HG03139 (cell line): ENCODE measurements around the gene FIBCD1.
"Not testable (repeated sequence)": the region's sequence is repeated elsewhere in the genome, so short reads cannot be mapped to it uniquely, and the experiment has no call there.

Experiments
- ATAC-seq: cut with Tn5 transposase; IDR thresholded peaks from one replicate; pipeline ENCODE4 v1.9.1; 2021; ENCODE audit not compliant: unreplicated experiment

The FIBCD1 gene

DNA sequence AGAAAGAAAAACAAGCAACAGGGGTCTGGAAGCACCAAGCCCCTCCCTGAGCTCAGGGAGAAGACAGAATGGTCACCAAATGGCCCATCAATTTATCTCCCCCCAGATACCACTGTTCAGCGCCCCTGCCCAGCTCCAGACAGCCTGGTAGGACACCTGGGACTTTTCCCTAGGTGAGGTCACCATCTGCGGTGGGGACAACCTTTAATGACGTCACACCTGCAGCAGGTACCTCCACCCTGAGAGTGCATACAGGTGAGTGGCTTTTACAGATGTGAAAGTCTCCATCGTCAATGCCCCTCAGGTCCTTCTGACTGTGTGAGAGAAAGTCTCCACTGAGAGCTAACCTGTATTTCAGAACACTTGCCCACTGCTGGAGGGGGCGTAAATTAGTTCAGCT, 35.6 kb upstream of the FIBCD1 start:
- ATAC-seq, result no peak

DNA sequence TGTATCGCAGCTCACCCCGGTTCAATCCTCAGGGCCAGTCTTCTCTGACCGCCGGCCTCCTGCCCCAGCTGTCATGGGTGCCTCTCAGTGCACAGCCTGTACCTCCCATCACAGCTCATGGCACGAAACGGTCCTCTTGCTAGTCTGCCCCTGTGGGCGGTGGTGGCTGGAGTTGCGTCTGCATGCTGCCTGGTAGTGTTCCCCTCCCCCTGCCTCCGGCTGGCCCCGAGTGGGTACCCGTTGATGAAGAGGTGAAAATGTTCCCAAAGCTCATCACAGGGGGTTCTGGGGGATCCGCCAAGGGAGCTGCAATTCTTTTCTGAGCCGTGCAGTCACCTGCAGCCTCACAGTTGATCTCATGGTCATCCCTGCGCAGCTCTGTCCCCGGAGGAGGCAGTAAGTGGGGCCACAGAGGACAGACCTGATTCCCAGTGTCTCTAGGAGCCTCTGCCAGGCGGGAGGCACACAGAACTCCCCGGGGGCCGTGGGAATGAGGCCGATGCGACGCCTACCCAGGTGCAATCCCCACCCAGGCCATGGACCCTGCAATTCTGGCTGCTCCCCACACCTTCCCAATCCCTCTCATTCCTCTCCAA, 34.7 kb upstream of the FIBCD1 start:
- ATAC-seq, result no peak

DNA sequence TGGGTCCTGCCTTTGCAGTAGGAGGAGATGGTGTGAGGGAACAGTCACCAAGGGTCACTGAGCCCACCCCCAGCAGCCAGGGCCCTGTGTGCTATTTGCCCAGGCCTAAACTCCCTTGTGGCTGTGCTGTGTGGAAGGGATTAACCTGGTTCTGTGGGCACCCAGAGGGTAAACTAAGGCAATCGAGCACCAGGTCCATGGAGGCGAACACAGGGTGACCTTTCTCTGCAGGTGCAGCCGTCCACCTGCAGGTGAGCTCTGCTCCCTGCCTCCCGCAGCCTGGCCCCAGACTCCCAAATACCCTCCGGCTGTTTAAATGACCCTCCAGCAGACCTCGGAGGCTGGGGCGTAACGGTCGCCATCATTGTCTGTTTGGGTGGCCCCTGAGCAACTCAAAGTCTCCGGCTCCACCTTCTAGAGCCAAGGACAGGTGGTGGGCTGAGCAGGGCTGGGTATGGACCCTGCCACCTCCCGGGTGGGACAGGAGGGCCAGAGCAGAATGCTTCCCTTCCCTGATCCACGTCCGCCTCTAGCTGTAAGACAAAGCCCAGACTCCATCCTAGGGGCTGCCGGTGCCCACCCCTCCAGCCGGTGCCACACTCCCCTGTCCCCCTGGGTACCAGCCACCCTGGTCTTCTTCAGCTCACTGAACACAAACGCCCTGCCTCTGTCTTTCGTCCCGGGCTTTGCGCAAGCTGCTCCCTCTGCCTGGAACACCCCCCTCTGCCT, 34.1 kb upstream of the FIBCD1 start:
- no peak for ATAC-seq

- no peak for ATAC-seq
Observed at GRCh38 chr9:130972277-130972956, 33.4 kb upstream of the FIBCD1 start.

DNA sequence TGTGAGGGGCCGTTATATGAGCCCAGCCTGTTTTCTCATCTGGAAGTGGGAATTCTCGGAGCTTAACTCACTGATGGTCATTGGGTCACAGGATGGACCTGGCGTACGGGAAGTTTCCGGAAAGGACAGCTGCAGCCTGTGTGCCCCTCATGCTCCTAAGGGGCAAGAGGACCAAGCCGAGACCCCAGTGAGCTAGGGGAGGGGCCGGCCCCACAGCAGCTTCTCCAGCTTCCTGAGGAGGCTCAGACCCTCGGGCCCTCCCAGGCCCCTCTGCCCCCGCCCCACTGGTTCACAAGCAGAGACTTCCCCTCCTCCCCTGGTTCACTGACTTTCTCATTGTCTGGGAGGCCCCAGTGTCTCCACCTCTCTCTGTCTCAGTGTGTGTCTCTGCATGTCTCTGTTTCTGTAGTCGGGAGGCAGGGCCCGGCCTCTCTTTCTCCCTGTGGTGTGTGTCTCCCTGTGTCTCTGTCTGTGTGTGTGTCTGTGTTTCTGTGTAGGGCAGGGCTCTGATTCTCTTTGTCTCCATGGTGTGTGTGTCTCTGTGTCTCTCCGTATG, 32.3 kb upstream of the FIBCD1 start:
- no peak for ATAC-seq

GRCh38 chr9:130970855-130971254, 31.8 kb upstream of the FIBCD1 start:
- no peak for ATAC-seq

GRCh38 chr9:130970052-130970451, 31.0 kb upstream of the FIBCD1 start:
- ATAC-seq, result no peak

- no peak for ATAC-seq
Observed at GRCh38 chr9:130965680-130966079, 26.6 kb upstream of the FIBCD1 start.

DNA sequence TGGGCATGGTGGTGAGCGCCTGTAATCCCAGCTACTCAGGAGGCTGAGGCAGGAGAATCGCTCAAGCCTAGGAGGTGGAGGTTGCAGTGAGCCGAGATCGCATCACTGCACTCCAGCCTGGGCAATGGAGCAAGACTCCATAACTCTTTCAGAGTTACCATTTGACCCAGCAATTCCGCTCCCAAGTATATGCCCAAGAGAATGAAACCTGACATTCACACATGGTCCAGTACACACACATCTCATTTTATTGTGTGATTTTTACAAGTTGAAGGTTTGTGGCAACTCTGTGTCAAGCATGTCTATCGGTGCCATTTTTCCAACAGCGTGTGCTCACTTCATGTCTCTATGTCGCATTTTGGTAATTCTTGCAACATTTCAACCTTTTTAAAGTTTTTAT, 24.9 kb upstream of the FIBCD1 start:
- ATAC-seq, result no peak

GRCh38 chr9:130963337-130963908, 24.4 kb upstream of the FIBCD1 start:
- ATAC-seq, result no peak

DNA sequence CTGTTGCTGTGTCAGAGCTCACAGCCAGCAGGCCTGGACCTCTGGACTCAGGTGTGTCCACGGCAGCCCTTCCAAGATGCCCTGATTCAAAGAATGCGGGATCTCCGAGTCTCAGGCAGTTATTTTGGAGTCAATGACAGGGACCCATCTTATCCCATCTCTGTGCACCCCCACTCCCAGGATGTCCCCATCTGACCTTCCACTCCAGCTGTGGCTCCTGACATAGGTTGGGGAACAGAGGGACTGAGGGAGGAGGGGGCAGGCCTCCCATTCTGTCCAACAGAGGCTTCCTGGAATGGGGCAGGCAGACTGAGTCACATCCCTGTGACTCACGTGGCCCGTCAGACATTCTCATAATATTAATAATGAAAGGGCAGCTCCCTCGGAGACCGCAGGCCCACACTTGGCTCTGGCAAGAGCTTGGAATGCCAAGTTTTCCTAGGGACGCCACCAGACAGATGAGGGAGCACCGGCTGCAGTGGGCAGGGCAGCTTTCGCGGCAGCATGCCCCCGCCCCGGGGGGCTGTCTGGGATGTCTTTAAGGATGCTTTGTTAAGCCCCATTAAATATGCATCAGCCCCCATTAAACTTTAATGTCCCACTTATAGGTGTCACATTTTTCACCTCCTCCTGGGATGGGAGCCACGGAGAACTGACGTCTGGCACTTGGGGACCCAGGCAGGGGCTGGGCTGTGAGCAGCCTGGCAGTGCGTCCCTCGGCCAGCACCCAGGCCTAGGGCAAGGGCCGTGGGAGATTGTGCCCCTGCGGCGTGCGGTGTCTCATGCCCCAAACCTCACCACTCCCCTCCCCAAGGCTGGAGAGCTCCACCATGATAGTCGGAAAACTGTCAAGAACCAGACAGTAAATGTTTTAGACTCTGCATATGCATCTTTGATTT, 23.6 kb upstream of the FIBCD1 start:
- no peak for ATAC-seq

DNA sequence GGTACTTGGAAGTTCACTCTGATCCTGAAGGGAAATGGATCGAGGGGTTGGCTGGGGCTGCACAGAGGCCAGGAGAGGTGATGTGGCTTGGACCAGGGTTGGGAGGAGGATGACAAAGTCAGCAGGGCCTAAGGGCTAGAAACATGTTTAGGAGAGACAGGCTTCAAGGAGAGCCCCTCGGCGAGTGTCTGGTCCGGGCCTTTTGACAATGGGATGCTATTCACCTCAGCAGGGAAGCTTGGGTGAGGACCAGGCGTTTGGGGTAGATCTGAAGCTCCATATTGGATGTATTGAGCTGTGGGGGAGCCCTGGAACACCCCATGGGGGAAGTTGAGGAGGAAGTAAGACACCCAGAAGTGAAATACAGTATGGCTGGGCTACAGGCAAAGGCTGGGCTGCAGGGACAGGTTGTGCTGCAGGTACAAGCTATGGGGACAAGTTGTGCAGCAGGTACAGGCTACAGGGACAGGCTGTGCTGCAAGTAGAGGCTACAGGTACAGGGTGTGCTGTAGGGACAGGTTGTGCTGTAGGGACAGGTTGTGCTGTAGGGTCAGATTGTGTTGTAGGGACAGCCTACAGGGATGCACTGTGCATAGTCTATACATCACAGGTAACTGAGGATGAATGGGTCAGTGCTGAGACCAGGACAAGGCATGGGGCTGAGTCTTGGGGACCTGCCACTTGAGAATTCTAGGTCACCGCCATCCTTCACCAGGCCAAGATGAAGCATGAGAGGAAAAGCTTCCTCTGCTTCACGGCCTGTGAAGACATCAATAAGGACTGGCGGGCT, 22.7 kb upstream of the FIBCD1 start:
- ATAC-seq, result no peak

- no peak for ATAC-seq
Observed at GRCh38 chr9:130960522-130961378, 21.7 kb upstream of the FIBCD1 start.

- no peak for ATAC-seq
Observed at GRCh38 chr9:130959809-130960334, 20.8 kb upstream of the FIBCD1 start.

DNA sequence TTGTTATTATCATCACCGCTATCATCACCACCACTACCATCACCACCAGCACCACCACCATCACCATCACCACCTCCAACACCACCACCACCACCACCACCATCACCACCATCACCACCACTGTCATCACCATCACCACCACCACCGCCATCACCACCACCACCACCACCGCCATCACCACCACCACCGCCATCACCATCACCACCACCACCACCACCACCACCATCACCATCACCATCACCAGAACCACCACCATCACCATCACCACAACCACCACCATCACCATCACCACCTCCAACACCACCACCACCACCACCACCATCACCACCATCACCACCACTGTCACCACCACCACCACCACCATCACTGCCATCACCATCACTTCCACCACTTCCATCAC, 19.5 kb upstream of the FIBCD1 start:
- ATAC-seq, result not testable (repeated sequence)

- ATAC-seq, result no peak
Observed at GRCh38 chr9:130957451-130958203, 18.6 kb upstream of the FIBCD1 start.

GRCh38 chr9:130956636-130957450, 17.8 kb upstream of the FIBCD1 start:
- no peak for ATAC-seq
